HG02759 (cell line): ENCODE data around the gene VILL.

Source experiments
- ATAC-seq: cut with Tn5 transposase; IDR thresholded peaks from one replicate; pipeline ENCODE4 v1.9.1; 2021; ENCODE audit warnings: mild to moderate bottlenecking, moderate library complexity; ENCODE audit not compliant: unreplicated experiment

The VILL gene

GRCh38 chr3:37990527-37990926 is at the start of gene VILL:
Gene VILL, plus strand, starts transcription at chr3:37990786. Its CDS starts 2,887 bp downstream, at chr3:37993673.
- ATAC-seq: no peak

GRCh38 chr3:37941608-37942508 is 48.7 kb upstream of the VILL start:
- ATAC-seq: no peak

GRCh38 chr3:37942646-37943045 is 47.9 kb upstream of the VILL start:
- no peak for ATAC-seq

- no peak for ATAC-seq
Observed at GRCh38 chr3:37943126-37943525, 47.5 kb upstream of the VILL start.

GRCh38 chr3:37943631-37944314 is 46.8 kb upstream of the VILL start:
- ATAC-seq: no peak

GRCh38 chr3:37944391-37944842 is 46.2 kb upstream of the VILL start:
- ATAC-seq: no peak

- no peak for ATAC-seq
Observed at GRCh38 chr3:37945156-37945806, 45.3 kb upstream of the VILL start.

- no peak for ATAC-seq
Observed at GRCh38 chr3:37945807-37946530, 44.6 kb upstream of the VILL start.

- no peak for ATAC-seq
Observed at GRCh38 chr3:37946531-37946889, 44.1 kb upstream of the VILL start.

- ATAC-seq: no peak
Observed at GRCh38 chr3:37949866-37950265, 40.7 kb upstream of the VILL start.

GRCh38 chr3:37952564-37952963 is 38.0 kb upstream of the VILL start:
- no peak for ATAC-seq

GRCh38 chr3:37953226-37953625 is 37.4 kb upstream of the VILL start:
- ATAC-seq: no peak

GRCh38 chr3:37953707-37954394 is 36.7 kb upstream of the VILL start:
- no peak for ATAC-seq

- ATAC-seq: no peak
Observed at GRCh38 chr3:37954881-37955280, 35.7 kb upstream of the VILL start.

- no peak for ATAC-seq
Observed at GRCh38 chr3:37955918-37956707, 34.5 kb upstream of the VILL start.

GRCh38 chr3:37956723-37957538 is 33.7 kb upstream of the VILL start:
- no peak for ATAC-seq

- no peak for ATAC-seq
Observed at GRCh38 chr3:37957539-37957936, 33.0 kb upstream of the VILL start.

GRCh38 chr3:37961622-37962431 is 28.8 kb upstream of the VILL start:
- no peak for ATAC-seq
